AG09319 (cell line): ENCODE data around the gene ZNF512B.

Experiments
- DNase-seq: peaks from one replicate; pipeline ENCODE4 v3.0.0-alpha.2; 2010; ENCODE audit warnings: low read depth; ENCODE audit errors: extremely low read depth
- CTCF ChIP-seq: IDR thresholded peaks from 2 replicates; pipeline ENCODE4 v1.5.1; 2011; ENCODE audit warnings: low read depth, mild to moderate bottlenecking, inconsistent platforms, low read length, moderate library complexity

Gene ZNF512B

GRCh38 chr20:63947638-63948456 lies 21.9 kb downstream of the ZNF512B start:
- DNase-seq, result no peak
- TF ChIP-seq CTCF, result no peak

- no peak for DNase-seq
- TF ChIP-seq CTCF, result no peak
Measured at GRCh38 chr20:63946986-63947637, 22.6 kb downstream of the ZNF512B start.

- no peak for DNase-seq
- TF ChIP-seq CTCF, result no peak
Measured at GRCh38 chr20:63945921-63946920, 23.5 kb downstream of the ZNF512B start.

GRCh38 chr20:63945031-63945658 lies 24.6 kb downstream of the ZNF512B start:
- DNase-seq, result no peak
- no peak for TF ChIP-seq CTCF

GRCh38 chr20:63944078-63944941 lies 25.4 kb downstream of the ZNF512B start:
- DNase-seq, result no peak
- TF ChIP-seq CTCF, result no peak

- no peak for TF ChIP-seq CTCF
- DNase-seq, result no peak
Measured at GRCh38 chr20:63943808-63944077, 26.0 kb downstream of the ZNF512B start.
